ENCODE measurements around the gene LAMB4. TPM values are rescaled to one million over a fixed set of nuclear protein-coding genes. Genes with fewer than 3 reads are reported as not detected.

The LAMB4 gene
- total RNA-seq, 5 donors from 2014 or later (not counting 1 experiment from before 2014, with no cell fraction given) = 0.18 TPM; not detected in 4

DNA sequence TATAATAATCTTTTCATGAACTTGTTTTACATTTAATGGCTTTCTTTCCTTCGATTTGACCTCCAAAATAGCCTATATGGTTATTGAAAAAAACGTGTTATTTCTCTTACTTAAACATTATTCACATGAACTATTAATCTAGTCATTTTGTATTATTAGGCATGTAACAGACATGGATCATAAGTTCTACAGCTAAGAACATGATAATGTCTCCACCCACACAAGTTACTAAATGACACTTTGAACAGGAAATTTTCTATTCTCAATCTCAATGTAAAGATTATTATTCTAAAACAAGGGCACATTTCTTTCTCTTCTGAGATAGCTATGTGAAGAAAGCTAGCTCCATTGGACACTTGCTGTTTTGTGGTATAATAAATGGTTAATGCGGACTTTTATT is 10.0 kb downstream of the LAMB4 start:
- H3K27me3 Mint-ChIP-seq = no peaks in the 10 kb centered on the region
- ATAC-seq (replicated peaks in 1 of 4) (no peak), DNase-seq (no peak)
- Histone ChIP-seq H3K36me3 (ENCODE audit: control insufficient read depth in 2 of 2, extremely low read depth in 1 of 2, insufficient read depth in 1 of 2, low read length in 1 of 2) (no peaks in the 10 kb centered on the region), H3K4me1 (ENCODE audit: control insufficient read depth in 1 of 2, extremely low read depth in 1 of 2, insufficient read depth in 2 of 2, low read length in 2 of 2) (no peaks in the 10 kb centered on the region), H3K27me3 (replicated peaks in 1 of 2; ENCODE audit: control insufficient read depth in 2 of 2, extremely low read depth in 1 of 2, insufficient read depth in 2 of 2, low read length in 1 of 2) (peaks cover 0 to 4% of the 10 kb centered on the region in 2 experiments), H3K4me3 (ENCODE audit: control insufficient read depth in 1 of 2, extremely low read depth in 1 of 2, low read length in 1 of 2) (no peak overlapping the region), H3K9me3 (no peaks in the 10 kb centered on the region), H3K27ac (ENCODE audit: low read length) (no peak overlapping the region)
- no peak overlapping the region for H3K27ac Mint-ChIP-seq
- WGBS (ENCODE audit: insufficient coverage) = no CpG with 5 or more reads among the region's 3 CpGs
- ChIA-PET CTCF (no interaction called here), POLR2A (no interaction called here)
- no peaks in the 10 kb centered on the region for H3K36me3 Mint-ChIP-seq
- no peak overlapping the region for H3K4me3 Mint-ChIP-seq
- H3K9me3 Mint-ChIP-seq = no peaks in the 10 kb centered on the region
- H3K4me1 Mint-ChIP-seq = no peaks in the 10 kb centered on the region

DNA sequence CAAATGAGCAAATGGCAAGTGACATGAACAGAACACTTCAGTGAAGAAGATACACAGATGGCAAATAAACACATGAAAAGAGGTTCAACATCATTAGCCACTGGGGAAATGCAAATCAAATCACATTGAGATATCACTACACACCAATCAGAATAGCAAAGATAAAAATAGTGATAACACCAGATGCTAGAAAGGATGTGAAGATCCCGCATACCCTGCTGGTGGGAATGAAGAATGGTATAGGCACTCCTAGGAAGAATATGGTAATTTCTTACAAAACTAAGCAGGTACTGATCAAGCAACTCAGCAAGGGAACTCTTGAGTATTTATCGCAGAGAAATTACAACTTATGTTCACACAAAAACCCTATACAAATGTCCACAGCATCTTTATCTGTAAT is 11.2 kb downstream of the LAMB4 start:
- Histone ChIP-seq H3K36me3 (ENCODE audit: control insufficient read depth in 2 of 2, extremely low read depth in 1 of 2, insufficient read depth in 1 of 2, low read length in 1 of 2) (no peaks in the 10 kb centered on the region), H3K27ac (ENCODE audit: low read length) (no peak overlapping the region), H3K9me3 (no peaks in the 10 kb centered on the region), H3K27me3 (replicated peaks in 1 of 2; ENCODE audit: control insufficient read depth in 2 of 2, extremely low read depth in 1 of 2, insufficient read depth in 2 of 2, low read length in 1 of 2) (peaks cover 0 to 4% of the 10 kb centered on the region in 2 experiments), H3K4me1 (ENCODE audit: control insufficient read depth in 1 of 2, extremely low read depth in 1 of 2, insufficient read depth in 2 of 2, low read length in 2 of 2) (no peaks in the 10 kb centered on the region), H3K4me3 (ENCODE audit: control insufficient read depth in 1 of 2, extremely low read depth in 1 of 2, low read length in 1 of 2) (no peak overlapping the region)
- Mint-ChIP-seq H3K27ac (no peak overlapping the region), H3K4me3 (no peak overlapping the region), H3K4me1 (no peaks in the 10 kb centered on the region), H3K9me3 (no peaks in the 10 kb centered on the region), H3K36me3 (no peaks in the 10 kb centered on the region), H3K27me3 (no peaks in the 10 kb centered on the region)
- ATAC-seq (replicated peaks in 1 of 4) = no peak
- whole genome bisulfite sequencing (ENCODE audit: insufficient coverage) = no CpG with 5 or more reads among the region's 2 CpGs
- POLR2A ChIA-PET = interaction anchor here in 1 of 2 donors (0.6 kb wide), 1 partner anchor 1766 kb away, joined by 3 read pairs; no protein-coding TSS in a partner anchor
- DNase-seq = no peak
- CTCF ChIA-PET = interaction anchor here in 1 of 2 donors (1.8 kb wide), 1 partner anchor 27 kb away, joined by 6 read pairs; no protein-coding TSS in a partner anchor

DNA sequence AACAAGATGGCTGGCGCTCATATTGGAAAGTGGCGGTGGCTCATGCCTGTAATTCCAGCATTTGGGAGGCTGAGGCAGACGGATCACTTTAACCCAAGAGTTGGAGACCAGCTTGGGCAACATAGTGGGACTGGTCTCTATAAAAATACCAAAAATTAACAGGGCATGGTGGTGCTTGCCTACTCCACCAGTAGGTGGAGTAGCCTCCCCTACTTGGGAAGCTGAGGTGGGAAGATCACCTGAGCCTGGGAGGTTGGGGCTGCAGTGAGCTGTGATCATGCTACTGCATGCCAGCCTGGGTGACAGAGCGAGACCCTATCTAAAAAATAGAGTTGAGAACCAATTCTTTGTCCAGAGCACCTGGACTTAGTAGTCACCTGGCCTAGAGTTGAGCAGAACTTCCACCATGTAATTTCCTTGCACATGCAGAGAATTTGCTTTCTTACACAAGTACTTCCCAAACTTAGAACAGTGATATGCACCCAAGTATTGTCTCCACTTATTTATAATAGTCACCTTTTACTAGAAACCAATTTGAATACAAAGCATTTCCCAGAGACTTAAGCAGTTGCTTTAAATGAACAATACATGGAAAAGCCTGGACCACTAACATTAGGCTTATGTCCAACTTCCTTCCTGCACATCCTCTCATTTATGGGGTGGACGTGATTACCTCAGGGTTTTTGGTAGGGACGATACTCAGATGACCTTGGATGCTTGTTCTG is 15.9 kb downstream of the LAMB4 start:
- Mint-ChIP-seq H3K4me1 (no peaks in the 10 kb centered on the region), H3K27ac (no peak overlapping the region), H3K4me3 (no peak overlapping the region), H3K27me3 (no peaks in the 10 kb centered on the region), H3K36me3 (no peaks in the 10 kb centered on the region), H3K9me3 (no peaks in the 10 kb centered on the region)
- no peaks in the 10 kb centered on the region for H3K4me1 ChIP-seq (ENCODE audit: control insufficient read depth in 1 of 2, extremely low read depth in 1 of 2, insufficient read depth in 2 of 2, low read length in 2 of 2)
- peaks cover 0 to 6% of the 10 kb centered on the region in 2 experiments for H3K27me3 ChIP-seq (replicated peaks in 1 of 2; ENCODE audit: control insufficient read depth in 2 of 2, extremely low read depth in 1 of 2, insufficient read depth in 2 of 2, low read length in 1 of 2)
- H3K4me3 ChIP-seq (ENCODE audit: control insufficient read depth in 1 of 2, extremely low read depth in 1 of 2, low read length in 1 of 2) = no peak overlapping the region
- ChIA-PET POLR2A (no interaction called here), CTCF (interaction anchor here in 1 of 2 donors (1.6 kb wide), 1 partner anchor 32 kb away, joined by 6 read pairs; no protein-coding TSS in a partner anchor)
- DNase-seq (peak in 2 of 35 experiments; percentile 4 to 21), ATAC-seq (replicated peaks in 1 of 4) (no peak)
- no peaks in the 10 kb centered on the region for H3K36me3 ChIP-seq (ENCODE audit: control insufficient read depth in 2 of 2, extremely low read depth in 1 of 2, insufficient read depth in 1 of 2, low read length in 1 of 2)
- no peaks in the 10 kb centered on the region for H3K9me3 ChIP-seq
- WGBS (ENCODE audit: insufficient coverage) = 88% methylated on average over 2 of the region's 6 CpGs
- no peak overlapping the region for H3K27ac ChIP-seq (ENCODE audit: low read length)

DNA sequence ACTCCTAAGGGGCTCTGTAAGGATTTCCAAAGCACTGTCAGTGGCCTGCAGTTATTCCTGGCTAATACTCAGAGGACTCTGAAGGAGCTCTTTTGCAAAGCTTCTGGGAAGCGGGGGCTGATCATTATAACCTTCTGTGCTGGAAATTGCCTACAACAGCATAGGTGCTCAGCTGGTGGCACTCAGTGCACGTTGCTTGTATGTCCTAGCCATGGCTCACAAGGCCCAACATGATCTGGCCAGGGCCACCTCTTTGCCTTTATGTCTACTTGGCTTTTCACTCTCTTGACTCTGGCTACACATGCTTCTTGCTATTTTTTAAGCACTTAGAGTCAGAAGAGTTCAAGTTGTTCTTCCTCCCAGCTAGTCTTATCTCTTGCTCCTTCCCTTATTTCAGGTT is 17.5 kb downstream of the LAMB4 start:
- ChIA-PET POLR2A (no interaction called here), CTCF (interaction anchor here in 1 of 2 donors (0.7 kb wide), 1 partner anchor 33 kb away, joined by 3 read pairs; no protein-coding TSS in a partner anchor)
- Histone ChIP-seq H3K36me3 (ENCODE audit: control insufficient read depth in 2 of 2, extremely low read depth in 1 of 2, insufficient read depth in 1 of 2, low read length in 1 of 2) (no peaks in the 10 kb centered on the region), H3K27me3 (replicated peaks in 1 of 2; ENCODE audit: control insufficient read depth in 2 of 2, extremely low read depth in 1 of 2, insufficient read depth in 2 of 2, low read length in 1 of 2) (peaks cover 0 to 6% of the 10 kb centered on the region in 2 experiments), H3K27ac (ENCODE audit: low read length) (no peak overlapping the region), H3K9me3 (no peaks in the 10 kb centered on the region), H3K4me1 (ENCODE audit: control insufficient read depth in 1 of 2, extremely low read depth in 1 of 2, insufficient read depth in 2 of 2, low read length in 2 of 2) (no peaks in the 10 kb centered on the region), H3K4me3 (ENCODE audit: control insufficient read depth in 1 of 2, extremely low read depth in 1 of 2, low read length in 1 of 2) (no peak overlapping the region)
- H3K4me3 Mint-ChIP-seq = no peak overlapping the region
- no peaks in the 10 kb centered on the region for H3K4me1 Mint-ChIP-seq
- no peaks in the 10 kb centered on the region for H3K9me3 Mint-ChIP-seq
- H3K27me3 Mint-ChIP-seq = no peaks in the 10 kb centered on the region
- WGBS (ENCODE audit: insufficient coverage) = 91% methylated on average over 2 of the region's 2 CpGs
- ATAC-seq (replicated peaks in 1 of 4) (no peak), DNase-seq (no peak)
- no peak overlapping the region for H3K27ac Mint-ChIP-seq
- H3K36me3 Mint-ChIP-seq = no peaks in the 10 kb centered on the region

DNA sequence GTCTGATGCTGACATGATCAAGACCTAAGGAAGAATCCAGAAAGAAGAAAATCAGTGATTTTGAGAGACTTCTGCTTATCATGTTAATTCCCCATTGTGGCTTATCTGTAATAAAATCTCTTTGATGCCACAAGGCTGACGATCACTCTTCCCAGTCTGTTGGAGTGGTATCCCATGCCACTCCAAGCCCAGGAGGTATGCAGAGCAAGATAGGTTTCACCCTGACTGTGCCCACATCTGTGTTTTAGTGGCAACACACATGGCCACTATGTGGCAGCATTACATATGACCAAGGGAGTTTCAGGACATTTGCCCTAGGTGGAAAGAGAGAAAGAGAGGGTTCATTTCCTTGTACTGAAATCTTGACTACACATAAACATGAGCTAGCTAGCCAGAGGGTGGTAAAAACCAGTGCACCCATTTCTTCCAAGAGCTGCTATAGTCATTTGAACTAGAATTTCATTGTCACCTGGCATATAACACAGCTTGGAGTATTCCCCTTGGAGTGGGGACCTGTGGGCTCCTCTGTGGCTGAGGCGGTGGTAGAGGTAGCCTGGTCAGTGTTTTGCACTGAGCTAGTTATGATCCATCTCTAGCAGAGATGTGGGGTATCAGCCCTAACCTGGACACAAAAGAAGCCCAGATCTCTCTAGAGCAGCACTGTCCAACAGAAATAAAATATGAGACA is 20.8 kb downstream of the LAMB4 start:
- no peaks in the 10 kb centered on the region for H3K9me3 Mint-ChIP-seq
- Histone ChIP-seq H3K4me3 (ENCODE audit: control insufficient read depth in 1 of 2, extremely low read depth in 1 of 2, low read length in 1 of 2) (no peak overlapping the region), H3K4me1 (ENCODE audit: control insufficient read depth in 1 of 2, extremely low read depth in 1 of 2, insufficient read depth in 2 of 2, low read length in 2 of 2) (no peaks in the 10 kb centered on the region), H3K27me3 (replicated peaks in 1 of 2; ENCODE audit: control insufficient read depth in 2 of 2, extremely low read depth in 1 of 2, insufficient read depth in 2 of 2, low read length in 1 of 2) (peaks cover 0 to 2% of the 10 kb centered on the region in 2 experiments), H3K27ac (ENCODE audit: low read length) (no peak overlapping the region), H3K36me3 (ENCODE audit: control insufficient read depth in 2 of 2, extremely low read depth in 1 of 2, insufficient read depth in 1 of 2, low read length in 1 of 2) (no peaks in the 10 kb centered on the region), H3K9me3 (no peaks in the 10 kb centered on the region)
- no peak overlapping the region for H3K27ac Mint-ChIP-seq
- no peak overlapping the region for H3K4me3 Mint-ChIP-seq
- no peaks in the 10 kb centered on the region for H3K27me3 Mint-ChIP-seq
- no peak for ATAC-seq (replicated peaks in 1 of 4)
- DNase-seq = peak in 1 of 35 experiments; percentile 19
- CTCF ChIA-PET = no interaction called here
- H3K36me3 Mint-ChIP-seq = no peaks in the 10 kb centered on the region
- no peaks in the 10 kb centered on the region for H3K4me1 Mint-ChIP-seq
- WGBS (ENCODE audit: insufficient coverage) = 58% methylated on average over 2 of the region's 2 CpGs
- POLR2A ChIA-PET = no interaction called here

DNA sequence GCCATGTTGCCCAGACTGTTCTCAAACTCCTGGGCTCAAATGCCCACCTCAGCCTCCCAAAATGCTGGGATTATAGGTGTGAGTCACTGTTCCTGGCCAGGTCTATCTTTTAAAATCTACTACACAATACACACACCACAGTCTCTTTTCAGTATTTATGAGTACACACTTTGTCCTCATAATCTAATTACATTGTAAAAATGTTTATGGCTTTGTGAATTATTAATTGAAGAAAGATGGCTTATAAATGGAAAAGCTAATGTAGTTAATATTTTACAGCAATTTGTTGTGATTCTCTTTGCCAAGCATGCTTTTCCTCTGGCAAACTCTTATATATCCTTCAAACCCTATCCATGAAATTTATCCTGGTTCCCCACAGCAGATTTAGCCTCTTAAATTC is 22.0 kb downstream of the LAMB4 start:
- Mint-ChIP-seq H3K36me3 (no peaks in the 10 kb centered on the region), H3K4me3 (no peak overlapping the region), H3K27ac (no peak overlapping the region), H3K9me3 (no peaks in the 10 kb centered on the region), H3K27me3 (no peaks in the 10 kb centered on the region), H3K4me1 (no peaks in the 10 kb centered on the region)
- H3K27me3 ChIP-seq (replicated peaks in 1 of 2; ENCODE audit: control insufficient read depth in 2 of 2, extremely low read depth in 1 of 2, insufficient read depth in 2 of 2, low read length in 1 of 2) = peaks cover 0 to 2% of the 10 kb centered on the region in 2 experiments
- no peaks in the 10 kb centered on the region for H3K9me3 ChIP-seq
- ChIA-PET CTCF (no interaction called here), POLR2A (no interaction called here)
- DNase-seq = no peak
- no peaks in the 10 kb centered on the region for H3K36me3 ChIP-seq (ENCODE audit: control insufficient read depth in 2 of 2, extremely low read depth in 1 of 2, insufficient read depth in 1 of 2, low read length in 1 of 2)
- no peak for ATAC-seq (replicated peaks in 1 of 4)
- H3K4me1 ChIP-seq (ENCODE audit: control insufficient read depth in 1 of 2, extremely low read depth in 1 of 2, insufficient read depth in 2 of 2, low read length in 2 of 2) = no peaks in the 10 kb centered on the region
- H3K4me3 ChIP-seq (ENCODE audit: control insufficient read depth in 1 of 2, extremely low read depth in 1 of 2, low read length in 1 of 2) = no peak overlapping the region
- H3K27ac ChIP-seq (ENCODE audit: low read length) = no peak overlapping the region

All from T-cell (primary cell).